HG02852 (cell line): ENCODE data around the gene SDHAF2.
"Not testable (repeated sequence)": the region's sequence is repeated elsewhere in the genome, so short reads cannot be mapped to it uniquely, and the experiment has no call there.

Experiments
- ATAC-seq: cut with Tn5 transposase; IDR thresholded peaks from one replicate; pipeline ENCODE4 v1.9.1; 2021; ENCODE audit warnings: mild to moderate bottlenecking, moderate library complexity; ENCODE audit not compliant: unreplicated experiment

SDHAF2 gene

GRCh38 chr11:61475433-61475832 is 45.5 kb downstream of the SDHAF2 start:
- ATAC-seq: no peak

GRCh38 chr11:61476371-61476770 is 46.4 kb downstream of the SDHAF2 start:
- ATAC-seq: no peak

- no peak for ATAC-seq
These were observed 47.2 kb downstream of the SDHAF2 start for GRCh38 chr11:61477126-61477525.

GRCh38 chr11:61477727-61478148 is 47.8 kb downstream of the SDHAF2 start:
- ATAC-seq: no peak

- not testable (repeated sequence) for ATAC-seq
These were observed 49.6 kb downstream of the SDHAF2 start for GRCh38 chr11:61479360-61480058.

- ATAC-seq: no peak
These were observed 50.5 kb downstream of the SDHAF2 start for GRCh38 chr11:61480261-61480993.

- no peak for ATAC-seq
These were observed 51.0 kb downstream of the SDHAF2 start for GRCh38 chr11:61480994-61481335.

GRCh38 chr11:61481806-61482205 is 51.9 kb downstream of the SDHAF2 start:
- no peak for ATAC-seq

- no peak for ATAC-seq
These were observed 52.6 kb downstream of the SDHAF2 start for GRCh38 chr11:61482513-61482912.

GRCh38 chr11:61484541-61484940 is 54.6 kb downstream of the SDHAF2 start:
- no peak for ATAC-seq

- no peak for ATAC-seq
These were observed 55.2 kb downstream of the SDHAF2 start for GRCh38 chr11:61485080-61485479.

GRCh38 chr11:61486011-61486620 is 56.2 kb downstream of the SDHAF2 start:
- no peak for ATAC-seq

- no peak for ATAC-seq
These were observed 56.9 kb downstream of the SDHAF2 start for GRCh38 chr11:61486779-61487178.

GRCh38 chr11:61487342-61488025 is 57.6 kb downstream of the SDHAF2 start:
- no peak for ATAC-seq

GRCh38 chr11:61488651-61489291 is 58.8 kb downstream of the SDHAF2 start:
- ATAC-seq: no peak

- no peak for ATAC-seq
These were observed 60.2 kb downstream of the SDHAF2 start for GRCh38 chr11:61489833-61490721.

GRCh38 chr11:61491736-61492395 is 61.9 kb downstream of the SDHAF2 start:
- no peak for ATAC-seq

GRCh38 chr11:61494381-61494961 is 64.5 kb downstream of the SDHAF2 start:
- no peak for ATAC-seq
